NCI-H1048 (cell line): ENCODE data around the gene TRIM52.
"Not testable (repeated sequence)": the region's sequence is repeated elsewhere in the genome, so short reads cannot be mapped to it uniquely, and the experiment has no call there.

Source experiments
- DNase-seq: peaks from one replicate; lab custom pipeline; 2025; lab: John Stamatoyannopoulos, UW

The TRIM52 gene

GRCh38 chr5:181214249-181214648, 46.7 kb downstream of the TRIM52 start:
- DNase-seq: not testable (repeated sequence)

- no peak for DNase-seq
These were observed 48.0 kb downstream of the TRIM52 start for GRCh38 chr5:181212934-181213333.

- DNase-seq: no peak
These were observed 48.9 kb downstream of the TRIM52 start for GRCh38 chr5:181212080-181212479.

- DNase-seq: no peak
These were observed 49.7 kb downstream of the TRIM52 start for GRCh38 chr5:181211208-181211607.

- DNase-seq: not testable (repeated sequence)
These were observed 50.2 kb downstream of the TRIM52 start for GRCh38 chr5:181210698-181211097.

- DNase-seq: not testable (repeated sequence)
These were observed 50.8 kb downstream of the TRIM52 start for GRCh38 chr5:181210148-181210547.

- not testable (repeated sequence) for DNase-seq
These were observed 51.9 kb downstream of the TRIM52 start for GRCh38 chr5:181209006-181209405.

GRCh38 chr5:181207960-181208253, 53.0 kb downstream of the TRIM52 start:
- no peak for DNase-seq

GRCh38 chr5:181207214-181207959, 53.6 kb downstream of the TRIM52 start:
- no peak for DNase-seq

GRCh38 chr5:181205761-181206649, 54.9 kb downstream of the TRIM52 start:
- DNase-seq: no peak
